GM20431 (cell line): ENCODE data around the gene CDC5L.
"Not testable (repeated sequence)": the region's sequence is repeated elsewhere in the genome, so short reads cannot be mapped to it uniquely, and the experiment has no call there.

ENCODE experiments used
- in situ Hi-C: fragments of 300-500 bp; cut with MseI, MboI; formaldehyde crosslinking; loops from one replicate; pipeline ENCODE4 v1.15.0; 2020; ENCODE audit warnings: low sequenced_read_pairs; ENCODE audit not compliant: unreplicated experiment

CDC5L gene

DNA sequence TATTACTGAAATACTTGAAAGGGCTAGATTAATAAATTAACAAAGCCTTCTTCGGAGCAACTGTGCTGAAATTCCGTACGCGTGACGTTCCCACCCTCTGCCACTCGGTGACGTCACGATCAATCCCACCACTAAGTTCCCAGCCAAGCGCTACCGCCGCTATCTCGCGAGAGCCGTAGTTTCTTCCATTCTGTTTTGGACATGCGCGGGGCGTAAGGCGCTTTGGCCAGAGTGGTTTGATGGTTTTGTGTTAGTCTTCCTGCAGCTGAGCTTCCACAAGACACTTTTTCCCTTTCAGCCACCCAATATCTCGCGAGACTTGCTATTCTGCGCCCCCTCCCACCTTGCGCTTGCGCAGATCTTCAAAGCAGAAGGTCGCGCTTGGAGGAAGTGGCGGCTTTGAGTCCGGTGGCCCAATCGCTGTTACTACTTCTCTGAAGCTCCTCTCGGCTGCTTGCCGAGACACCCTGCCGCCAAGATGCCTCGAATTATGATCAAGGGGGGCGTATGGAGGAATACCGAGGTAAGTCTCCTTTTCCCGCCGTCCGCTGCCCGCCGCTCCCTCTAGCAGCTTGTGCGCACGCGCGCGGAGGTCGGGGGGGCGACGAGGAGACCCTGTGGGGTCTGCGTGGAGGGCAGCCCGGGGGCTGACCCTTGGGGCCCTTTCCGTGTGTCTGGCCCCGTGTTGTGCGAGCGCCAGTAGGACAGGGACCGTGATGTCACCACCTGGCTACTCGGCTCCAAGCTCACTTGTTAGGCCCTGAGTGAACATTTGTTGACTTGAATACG is at the start of gene CDC5L:
Gene CDC5L, plus strand, starts transcription at position 361 of the 789 bp plus-strand sequence. Its CDS starts 118 bp downstream, at position 479.
- in situ Hi-C loops, result no loop called here

DNA sequence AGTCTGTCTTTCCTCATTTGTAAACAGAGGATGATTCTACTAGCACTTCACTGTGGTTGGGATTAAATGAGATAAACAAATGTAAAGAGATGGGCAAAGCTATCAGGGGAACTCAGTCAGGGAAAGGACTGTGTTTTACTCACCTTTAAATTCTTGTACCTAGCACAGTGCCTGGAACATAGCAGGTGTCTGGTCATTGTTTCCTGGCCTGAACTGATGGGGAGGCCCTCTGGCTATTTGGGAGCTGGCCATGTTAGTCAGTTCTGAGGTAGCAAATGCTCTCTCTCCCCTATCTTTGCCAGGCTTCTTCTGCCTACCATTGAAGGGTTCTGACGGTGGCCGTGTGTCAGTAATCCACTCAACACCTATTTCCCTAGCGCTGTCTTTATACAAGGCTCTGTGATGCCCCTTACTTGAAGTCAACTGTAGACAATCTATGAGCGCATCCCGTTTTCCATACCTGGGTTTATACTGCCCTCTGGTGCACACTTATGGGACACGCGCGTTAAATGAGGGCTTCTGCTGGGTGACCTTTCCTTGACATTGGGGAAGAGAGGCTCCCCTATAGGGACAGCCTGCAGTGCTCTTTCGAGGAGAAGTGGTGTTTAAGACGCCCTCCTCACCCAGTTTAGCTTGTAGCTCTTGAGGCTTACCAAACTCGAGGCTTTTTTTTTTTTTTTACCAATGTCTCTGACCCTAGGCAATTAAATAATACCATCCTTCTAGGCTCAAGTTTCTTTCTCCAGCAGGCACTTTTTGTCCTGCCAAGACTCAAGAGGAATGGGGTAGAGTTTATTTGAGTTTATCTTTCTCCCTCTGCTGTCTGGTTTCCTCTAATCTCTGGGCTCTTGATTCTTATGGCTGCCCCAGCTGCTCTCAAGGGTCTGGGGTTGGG is 49.0 kb upstream of the CDC5L start:
- in situ Hi-C loops, result loop anchor here (10.0 to 25.0 kb wide), 2 partner anchors 64 to 176 kb away; partner anchors contain the start of genes CAPN11 and TMEM151B

GRCh38 chr6:44339301-44339700 is 48.2 kb upstream of the CDC5L start:
- in situ Hi-C loops, result loop anchor here (10.0 to 25.0 kb wide), 2 partner anchors 64 to 177 kb away; partner anchors contain the start of genes CAPN11 and TMEM151B

GRCh38 chr6:44339763-44340625 is 47.5 kb upstream of the CDC5L start:
- in situ Hi-C loops, result loop anchor here (10.0 to 25.0 kb wide), 2 partner anchors 65 to 178 kb away; partner anchors contain the start of genes CAPN11 and TMEM151B

DNA sequence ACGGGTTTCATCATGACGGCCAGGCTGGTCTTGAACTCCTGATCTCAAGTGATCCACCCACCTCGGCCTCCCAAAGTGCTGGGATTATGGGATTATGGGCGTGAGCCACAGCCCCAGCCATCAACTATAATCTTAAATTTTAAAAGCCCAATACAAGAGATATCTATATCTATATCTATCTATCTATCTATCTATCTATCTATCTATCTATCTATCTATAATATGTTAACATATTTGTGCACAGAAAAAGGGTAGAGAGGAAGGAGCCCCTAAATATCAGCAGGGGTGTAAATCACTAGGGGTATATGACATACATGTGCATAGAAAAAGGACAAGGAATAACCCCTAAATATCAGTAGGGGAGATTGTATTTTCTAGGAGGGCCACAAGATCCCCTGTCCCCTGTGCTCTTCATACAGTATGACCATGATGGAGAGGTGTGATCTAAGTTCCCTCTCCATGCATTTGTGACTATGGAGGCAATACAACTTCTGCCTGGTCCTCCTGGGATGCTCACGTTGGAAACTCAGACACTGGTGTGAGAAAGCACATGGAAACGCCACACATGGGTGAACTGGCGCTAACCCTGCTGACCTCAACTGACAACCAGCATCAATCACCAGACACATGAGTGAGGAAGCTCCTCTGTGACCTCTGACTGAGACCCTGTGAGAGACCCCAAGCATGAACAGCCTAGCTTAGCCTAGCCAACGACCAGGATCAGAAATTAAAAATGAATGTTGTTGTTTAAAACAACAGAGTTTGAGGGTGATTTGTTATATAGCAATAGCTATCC is 46.2 kb upstream of the CDC5L start:
- in situ Hi-C loops, result loop anchor here (25.0 kb wide), 1 partner anchor 179 kb away; the partner anchor contains the start of gene CAPN11

DNA sequence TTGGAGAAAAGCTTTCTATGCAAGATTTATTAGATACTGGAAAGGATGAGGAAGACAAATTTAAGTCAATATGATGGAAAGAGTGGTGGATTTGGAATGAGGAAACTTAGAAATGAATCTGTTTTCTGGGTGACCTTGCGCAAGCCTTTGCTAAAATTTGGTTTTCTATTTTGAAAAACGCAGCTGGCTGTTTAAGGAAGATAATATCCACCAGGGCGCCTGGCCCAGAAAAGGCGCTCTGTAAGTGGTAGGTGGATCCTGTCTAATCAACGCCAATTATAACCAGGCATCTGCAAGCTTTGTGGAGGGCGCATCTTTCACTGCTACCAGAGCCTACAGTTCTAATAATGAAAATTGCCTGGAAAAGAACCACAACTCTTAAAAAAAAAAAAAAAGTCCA is 45.5 kb upstream of the CDC5L start:
- in situ Hi-C loops, result loop anchor here (25.0 kb wide), 1 partner anchor 180 kb away; the partner anchor contains the start of gene CAPN11

DNA sequence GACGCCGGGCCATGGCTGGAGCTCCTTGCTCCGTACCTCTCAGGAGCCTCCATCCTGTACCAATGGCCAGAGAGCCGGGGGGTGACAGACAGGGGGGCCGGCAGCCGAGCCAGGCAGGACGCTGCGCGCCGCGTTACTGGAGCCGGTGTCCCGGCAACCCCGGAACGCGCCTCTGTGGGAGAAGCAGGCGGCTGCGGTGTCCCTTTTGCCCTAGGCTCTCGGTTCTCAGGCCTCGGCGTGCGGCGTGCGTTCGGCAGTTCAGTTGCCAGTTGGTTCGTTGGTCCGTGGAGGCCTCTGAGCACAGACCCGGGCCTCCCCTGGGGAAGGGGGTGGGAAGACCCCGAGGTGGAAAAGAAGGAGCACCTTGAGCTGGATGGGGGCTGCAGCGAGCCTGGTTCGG is 45.0 kb upstream of the CDC5L start, which contains the start of gene SPATS1:
Gene SPATS1, plus strand, starts transcription at position 162 of the 400 bp plus-strand sequence. CDS start 446 bp downstream, outside the sequence.
- in situ Hi-C loops, result loop anchor here (25.0 kb wide), 1 partner anchor 180 kb away; the partner anchor contains the start of gene CAPN11

DNA sequence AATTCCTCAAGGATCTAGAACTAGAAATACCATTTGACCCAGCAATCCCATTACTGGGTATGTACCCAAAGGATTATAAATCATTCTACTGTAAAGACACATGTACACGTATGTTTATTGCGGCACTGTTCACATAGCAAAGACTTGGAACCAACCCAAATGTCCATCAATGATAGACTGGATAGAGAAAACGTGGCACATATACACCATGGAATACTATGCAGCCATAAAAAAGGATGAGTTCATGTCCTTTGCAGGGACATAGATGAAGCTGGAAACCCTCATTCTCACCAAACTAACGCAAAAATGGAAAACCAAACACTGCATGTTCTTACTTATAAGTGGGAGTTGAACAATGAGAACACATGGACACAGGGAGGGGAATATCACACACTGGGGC is 40.7 kb upstream of the CDC5L start:
- in situ Hi-C loops, result loop anchor here (25.0 kb wide), 1 partner anchor 185 kb away; the partner anchor contains the start of gene CAPN11

DNA sequence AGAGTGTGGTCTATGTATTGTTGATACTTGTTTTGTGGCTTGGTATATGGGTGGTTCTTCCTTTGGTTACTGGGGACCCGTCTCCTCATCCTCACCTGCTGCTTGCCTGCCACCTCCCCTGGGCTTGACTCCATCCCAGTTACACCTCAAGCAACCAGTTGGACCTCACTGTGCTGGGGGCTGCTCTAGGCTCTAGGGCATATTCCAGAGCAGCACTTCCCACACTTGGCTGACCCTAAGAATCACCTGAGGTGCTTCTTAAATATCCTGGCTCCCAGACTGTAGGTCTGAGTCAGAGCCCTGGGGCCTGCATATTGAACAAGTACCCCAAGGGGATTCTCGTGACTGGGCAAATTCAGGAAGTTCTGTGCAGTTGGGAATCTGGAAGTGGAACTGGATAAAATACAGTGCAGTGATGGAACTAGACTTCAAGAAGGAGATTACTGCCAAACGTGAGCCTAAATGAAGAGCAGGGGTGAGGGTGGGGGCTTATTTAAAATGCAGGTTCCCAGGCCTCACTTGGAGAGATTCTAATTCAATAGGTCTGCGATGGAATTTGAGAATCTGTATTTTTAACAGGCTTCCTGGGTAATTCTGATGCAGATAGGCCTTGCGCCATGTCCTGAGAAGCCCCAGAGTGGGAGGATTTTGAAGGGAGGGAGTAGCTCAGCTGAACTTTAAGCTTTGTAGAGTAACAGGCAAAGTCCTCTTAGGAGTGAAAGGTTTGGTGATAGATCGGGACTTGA is 37.4 kb upstream of the CDC5L start:
- in situ Hi-C loops, result loop anchor here (25.0 kb wide), 1 partner anchor 188 kb away; the partner anchor contains the start of gene CAPN11

DNA sequence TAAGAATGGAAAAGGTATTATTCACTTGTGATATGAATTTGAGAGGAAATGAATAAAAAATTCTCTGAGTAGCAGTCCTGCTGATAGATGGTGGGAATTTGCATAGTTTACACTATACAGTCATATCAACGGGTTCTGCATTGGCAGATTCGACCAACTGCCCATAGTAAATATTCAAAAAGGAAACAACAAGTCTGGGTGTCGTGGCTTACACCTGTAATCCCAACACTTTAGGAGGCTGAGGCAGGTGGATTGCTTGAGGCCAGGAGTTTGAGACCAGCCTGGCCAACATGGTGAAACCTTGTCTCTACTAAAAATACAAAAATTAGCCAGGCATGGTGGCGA is 36.9 kb upstream of the CDC5L start:
- in situ Hi-C loops, result not testable (repeated sequence)

DNA sequence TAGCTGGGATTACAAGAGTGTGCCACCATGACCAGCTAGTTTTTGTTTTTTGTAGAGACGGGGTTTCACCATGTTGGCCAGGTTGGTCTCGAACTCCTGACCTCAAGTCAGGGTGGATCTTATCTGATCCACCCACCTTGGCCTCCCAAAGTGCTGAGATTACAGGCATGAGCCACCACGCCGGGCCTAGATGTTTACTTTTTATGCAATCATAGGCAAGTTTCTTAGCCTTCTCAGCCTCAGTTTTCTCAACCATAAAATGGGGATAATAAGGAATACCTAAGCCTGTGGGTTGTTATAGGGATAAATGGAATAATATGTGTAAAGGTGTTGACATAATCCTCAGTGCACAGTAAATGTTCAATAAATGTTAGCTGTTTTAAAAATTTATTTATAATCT is 35.2 kb upstream of the CDC5L start:
- in situ Hi-C loops, result no loop called here

DNA sequence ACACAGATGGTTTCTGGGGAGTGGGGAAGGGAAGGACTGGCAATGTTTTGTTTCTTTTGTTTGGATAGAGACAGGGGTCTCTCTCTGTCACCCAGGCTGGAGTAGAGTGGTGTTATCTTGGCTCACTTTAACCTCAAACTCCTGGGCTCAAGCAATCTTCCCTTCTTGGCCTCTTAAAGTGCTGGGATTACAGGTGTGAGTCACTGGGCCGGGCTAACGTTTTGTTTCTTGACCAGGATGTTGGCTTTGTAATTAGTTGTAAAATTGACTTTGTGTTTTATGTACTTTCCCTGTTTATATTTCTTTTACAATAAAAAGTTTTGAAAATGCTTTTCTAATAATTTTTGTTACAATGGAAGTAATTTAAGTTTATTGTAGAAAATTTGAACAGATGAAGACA is 34.2 kb upstream of the CDC5L start:
- in situ Hi-C loops, result no loop called here

- in situ Hi-C loops, result no loop called here
These were observed 31.9 kb upstream of the CDC5L start for GRCh38 chr6:44355640-44356039.

DNA sequence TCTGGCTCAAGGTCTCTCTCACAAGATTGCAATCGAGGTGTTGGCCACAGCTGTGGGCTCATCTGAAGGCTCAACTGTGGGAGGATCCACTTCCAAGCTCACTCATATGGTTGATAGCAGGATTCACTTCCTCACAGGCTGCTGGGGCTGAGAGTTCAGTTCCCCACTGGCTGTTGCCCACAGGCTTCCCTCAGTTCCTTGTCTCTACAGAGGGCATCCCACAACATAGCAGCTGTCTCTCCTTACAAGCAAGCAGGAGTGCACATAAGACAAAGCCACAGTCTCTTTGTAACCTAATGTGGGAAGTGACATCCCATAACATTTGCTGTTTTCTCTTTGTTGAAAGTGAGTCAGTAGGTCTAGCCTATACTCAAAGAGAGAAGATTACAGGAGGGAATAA is 31.0 kb upstream of the CDC5L start:
- in situ Hi-C loops, result no loop called here

DNA sequence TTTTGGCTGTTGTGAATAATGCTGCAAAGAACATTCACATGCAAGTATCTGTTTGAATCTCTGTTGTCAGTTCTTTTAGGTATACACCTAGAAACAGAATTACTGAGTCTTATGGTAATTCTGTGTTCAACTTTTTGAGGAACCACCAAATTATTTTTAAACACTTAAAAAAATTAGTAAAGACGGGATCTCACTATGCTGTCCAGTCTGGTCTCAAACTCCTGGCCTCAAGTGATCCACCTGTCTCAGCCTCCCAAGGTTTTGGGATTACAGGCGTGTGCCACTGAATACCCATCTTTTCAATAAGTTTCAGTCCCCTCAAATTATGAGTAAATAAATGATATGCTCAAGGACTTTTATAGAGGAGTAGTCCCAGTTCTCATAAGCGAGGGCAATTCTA is 27.5 kb upstream of the CDC5L start:
- in situ Hi-C loops, result no loop called here

GRCh38 chr6:44361947-44362346 is 25.6 kb upstream of the CDC5L start:
- in situ Hi-C loops, result no loop called here

DNA sequence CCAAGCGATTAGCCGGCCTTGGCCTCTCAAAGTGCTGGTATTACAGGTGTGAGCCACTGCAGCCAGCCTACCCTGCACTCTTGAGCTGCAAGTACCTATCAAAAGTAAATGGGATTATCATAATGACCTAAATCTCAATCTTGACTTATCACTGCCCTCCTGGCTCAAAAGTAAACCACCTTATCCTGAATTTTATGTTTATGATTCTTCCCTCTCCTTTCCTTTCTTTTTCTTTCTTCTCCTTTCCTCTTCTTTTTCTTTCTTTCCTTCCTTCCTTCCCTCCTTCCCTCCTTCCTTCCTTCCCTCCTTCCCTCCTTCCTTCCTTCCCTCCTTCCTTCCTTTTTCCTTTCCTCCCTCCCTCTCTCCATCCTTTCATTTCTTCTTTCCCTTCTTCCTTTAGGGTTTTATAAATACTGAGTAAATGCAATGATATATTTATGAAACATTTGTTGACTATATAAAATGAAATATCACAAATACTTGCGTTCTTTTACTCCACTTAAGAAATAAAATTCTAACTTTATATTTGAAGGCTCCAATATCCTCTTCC is 24.1 kb upstream of the CDC5L start:
- in situ Hi-C loops, result no loop called here

DNA sequence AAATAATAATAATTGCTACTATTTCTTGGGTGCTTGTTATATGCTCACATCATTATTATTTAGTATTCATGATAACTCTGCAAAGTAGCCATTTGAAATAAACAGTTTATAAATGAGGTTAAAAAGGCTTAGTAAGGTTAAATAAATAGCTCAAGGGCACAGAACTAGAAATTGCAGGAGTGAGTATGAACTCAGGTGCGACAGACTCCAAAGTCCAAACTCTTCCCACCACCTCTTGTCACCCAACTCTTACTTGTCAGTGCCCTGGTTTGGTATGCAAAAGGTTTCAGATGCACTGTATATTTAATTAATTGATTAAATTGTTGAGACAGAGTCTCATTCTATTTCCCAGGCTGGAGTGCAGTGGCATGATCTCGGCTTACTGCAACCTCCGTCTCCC is 20.7 kb upstream of the CDC5L start:
- in situ Hi-C loops, result no loop called here
